HG02588 (cell line): ENCODE measurements around the gene RAB26.

Source experiments
- ATAC-seq: cut with Tn5 transposase; IDR thresholded peaks from one replicate; pipeline ENCODE4 v1.9.1; 2021; ENCODE audit warnings: mild to moderate bottlenecking, moderate library complexity; ENCODE audit not compliant: unreplicated experiment

RAB26 gene

GRCh38 chr16:2157480-2158261, 9.2 kb downstream of the RAB26 start:
- no peak for ATAC-seq

GRCh38 chr16:2158262-2158638, 9.8 kb downstream of the RAB26 start:
- no peak for ATAC-seq

GRCh38 chr16:2159175-2159838, 10.9 kb downstream of the RAB26 start:
- ATAC-seq, result no peak

- ATAC-seq, result no peak
Observed at GRCh38 chr16:2160915-2161551, 12.6 kb downstream of the RAB26 start.

GRCh38 chr16:2161911-2162310, 13.5 kb downstream of the RAB26 start:
- no peak for ATAC-seq

- no peak for ATAC-seq
Observed at GRCh38 chr16:2162676-2163118, 14.3 kb downstream of the RAB26 start.

- ATAC-seq, result no peak
Observed at GRCh38 chr16:2163211-2163881, 14.9 kb downstream of the RAB26 start.

- no peak for ATAC-seq
Observed at GRCh38 chr16:2165861-2166260, 17.4 kb downstream of the RAB26 start.

- no peak for ATAC-seq
Observed at GRCh38 chr16:2166263-2167067, 18.0 kb downstream of the RAB26 start.

GRCh38 chr16:2167068-2167638, 18.7 kb downstream of the RAB26 start:
- ATAC-seq, result no peak

- no peak for ATAC-seq
Observed at GRCh38 chr16:2170080-2170479, 21.7 kb downstream of the RAB26 start.

- ATAC-seq, result no peak
Observed at GRCh38 chr16:2170587-2171435, 22.4 kb downstream of the RAB26 start.

GRCh38 chr16:2171601-2172178, 23.3 kb downstream of the RAB26 start:
- ATAC-seq, result no peak

- no peak for ATAC-seq
Observed at GRCh38 chr16:2172688-2173335, 24.4 kb downstream of the RAB26 start.

- no peak for ATAC-seq
Observed at GRCh38 chr16:2173366-2173765, 24.9 kb downstream of the RAB26 start.

- ATAC-seq, result no peak
Observed at GRCh38 chr16:2173916-2174315, 25.5 kb downstream of the RAB26 start.

- no peak for ATAC-seq
Observed at GRCh38 chr16:2174396-2175131, 26.1 kb downstream of the RAB26 start.

GRCh38 chr16:2175454-2175853, 27.0 kb downstream of the RAB26 start:
- no peak for ATAC-seq
